Progenitor cell of endocrine pancreas (in vitro differentiated cells): Measurements from ENCODE around the gene TBCD. TPM values are rescaled to one million over a fixed set of nuclear protein-coding genes. Genes with fewer than 3 reads are reported as not detected.
A peak's percentile ranks its signal among the peaks of the same experiment; 100 is the strongest.

Source experiments
- DNase-seq: peaks from one replicate; pipeline ENCODE4 v3.0.0; 2021; ENCODE audit warnings: low spot score; ENCODE audit not compliant: unreplicated experiment
- H3K27ac Mint-ChIP-seq: 2 replicates; pipeline ENCODE4 v1.8.0; 2021; ENCODE audit warnings: mild to moderate bottlenecking, moderate library complexity, mixed read lengths
- H3K27me3 Mint-ChIP-seq: 2 replicates; pipeline ENCODE4 v1.8.0; 2021; ENCODE audit warnings: mixed read lengths
- H3K36me3 Mint-ChIP-seq: 2 replicates; pipeline ENCODE4 v1.8.0; 2022; ENCODE audit warnings: mixed read lengths; ENCODE audit not compliant: insufficient read depth
- H3K4me1 Mint-ChIP-seq: 2 replicates; pipeline ENCODE4 v1.8.0; 2021; ENCODE audit warnings: low read depth, mixed read lengths
- H3K4me3 Mint-ChIP-seq: 2 replicates; pipeline ENCODE4 v1.8.0; 2021; ENCODE audit warnings: low read depth, mild to moderate bottlenecking, moderate library complexity, mixed read lengths
- H3K9me3 Mint-ChIP-seq: 2 replicates; pipeline ENCODE4 v1.8.0; 2021; ENCODE audit warnings: low read depth, mixed read lengths
- total RNA-seq: library from RNA; stranded (reverse); gene quantifications from 2 replicates; pipeline ENCODE4 v1.2.1, GENCODE V29; 2021
- TF ChIP-seq, protein P1 (sequence below): fragments of 200-600 bp; sonication (generic); IDR thresholded peaks from one replicate; pipeline ENCODE4 v1.5.0; 2021; ENCODE audit warnings: antibody characterized with exemption, mild to moderate bottlenecking; ENCODE audit not compliant: unreplicated experiment

TBCD gene
- total RNA-seq, 1 donor from 2014 or later: 95.6 TPM

DNA sequence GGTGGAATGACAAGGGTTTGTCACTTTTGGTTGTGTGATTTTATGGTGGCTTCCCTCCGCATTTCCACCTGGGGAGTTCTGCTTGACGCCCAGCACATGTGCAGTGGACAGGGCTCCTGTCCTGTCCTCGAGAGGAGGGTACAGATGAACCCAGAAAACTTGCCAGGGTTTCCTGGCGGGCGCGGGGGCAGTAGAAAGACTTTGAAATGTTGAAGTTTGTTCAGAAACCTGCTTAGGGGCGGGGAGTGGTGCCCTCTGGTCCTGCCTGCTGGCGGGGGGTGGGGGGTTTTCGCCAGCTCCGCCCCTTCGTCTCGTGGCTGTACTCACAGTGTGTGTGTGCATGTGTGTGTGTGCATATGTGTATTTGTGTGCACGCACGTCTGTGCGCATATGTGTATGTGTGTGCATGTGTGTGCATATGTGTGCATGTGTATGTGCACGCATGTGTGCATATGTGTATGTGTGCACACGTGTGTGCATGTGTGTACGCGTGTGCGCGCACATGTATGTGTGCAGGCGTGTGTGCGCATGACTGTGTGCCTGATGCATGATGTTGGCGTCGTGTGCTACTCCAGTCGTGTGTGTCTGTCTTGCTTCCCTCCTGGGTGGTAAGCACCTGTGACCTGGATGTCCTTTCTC is 28.6 kb upstream of the TBCD start:
- Mint-ChIP-seq H3K36me3 (peaks cover 27% of the 10 kb centered on the region), H3K9me3 (no peaks in the 10 kb centered on the region), H3K4me1 (no peaks in the 10 kb centered on the region), H3K27ac (peak overlapping the region; percentile 62), H3K27me3 (no peaks in the 10 kb centered on the region), H3K4me3 (no peak overlapping the region)
- no peak for DNase-seq
- TF ChIP-seq, protein P1, sequence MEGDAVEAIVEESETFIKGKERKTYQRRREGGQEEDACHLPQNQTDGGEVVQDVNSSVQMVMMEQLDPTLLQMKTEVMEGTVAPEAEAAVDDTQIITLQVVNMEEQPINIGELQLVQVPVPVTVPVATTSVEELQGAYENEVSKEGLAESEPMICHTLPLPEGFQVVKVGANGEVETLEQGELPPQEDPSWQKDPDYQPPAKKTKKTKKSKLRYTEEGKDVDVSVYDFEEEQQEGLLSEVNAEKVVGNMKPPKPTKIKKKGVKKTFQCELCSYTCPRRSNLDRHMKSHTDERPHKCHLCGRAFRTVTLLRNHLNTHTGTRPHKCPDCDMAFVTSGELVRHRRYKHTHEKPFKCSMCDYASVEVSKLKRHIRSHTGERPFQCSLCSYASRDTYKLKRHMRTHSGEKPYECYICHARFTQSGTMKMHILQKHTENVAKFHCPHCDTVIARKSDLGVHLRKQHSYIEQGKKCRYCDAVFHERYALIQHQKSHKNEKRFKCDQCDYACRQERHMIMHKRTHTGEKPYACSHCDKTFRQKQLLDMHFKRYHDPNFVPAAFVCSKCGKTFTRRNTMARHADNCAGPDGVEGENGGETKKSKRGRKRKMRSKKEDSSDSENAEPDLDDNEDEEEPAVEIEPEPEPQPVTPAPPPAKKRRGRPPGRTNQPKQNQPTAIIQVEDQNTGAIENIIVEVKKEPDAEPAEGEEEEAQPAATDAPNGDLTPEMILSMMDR: no peak

- TF ChIP-seq, protein P1: no peak
- Mint-ChIP-seq H3K36me3 (peaks cover 27% of the 10 kb centered on the region), H3K27me3 (no peaks in the 10 kb centered on the region), H3K4me1 (peaks cover 4% of the 10 kb centered on the region), H3K9me3 (no peaks in the 10 kb centered on the region), H3K4me3 (no peak overlapping the region), H3K27ac (no peak overlapping the region)
- no peak for DNase-seq
Observed at GRCh38 chr17:82726427-82726826, 25.4 kb upstream of the TBCD start.

- no peak for DNase-seq
- Mint-ChIP-seq H3K9me3 (no peaks in the 10 kb centered on the region), H3K4me1 (peaks cover 4% of the 10 kb centered on the region), H3K27ac (peak overlapping the region; percentile 17), H3K27me3 (no peaks in the 10 kb centered on the region), H3K4me3 (no peak overlapping the region), H3K36me3 (peaks cover 22% of the 10 kb centered on the region)
- TF ChIP-seq, protein P1: no peak
Observed at GRCh38 chr17:82729479-82730260, 22.2 kb upstream of the TBCD start.

DNA sequence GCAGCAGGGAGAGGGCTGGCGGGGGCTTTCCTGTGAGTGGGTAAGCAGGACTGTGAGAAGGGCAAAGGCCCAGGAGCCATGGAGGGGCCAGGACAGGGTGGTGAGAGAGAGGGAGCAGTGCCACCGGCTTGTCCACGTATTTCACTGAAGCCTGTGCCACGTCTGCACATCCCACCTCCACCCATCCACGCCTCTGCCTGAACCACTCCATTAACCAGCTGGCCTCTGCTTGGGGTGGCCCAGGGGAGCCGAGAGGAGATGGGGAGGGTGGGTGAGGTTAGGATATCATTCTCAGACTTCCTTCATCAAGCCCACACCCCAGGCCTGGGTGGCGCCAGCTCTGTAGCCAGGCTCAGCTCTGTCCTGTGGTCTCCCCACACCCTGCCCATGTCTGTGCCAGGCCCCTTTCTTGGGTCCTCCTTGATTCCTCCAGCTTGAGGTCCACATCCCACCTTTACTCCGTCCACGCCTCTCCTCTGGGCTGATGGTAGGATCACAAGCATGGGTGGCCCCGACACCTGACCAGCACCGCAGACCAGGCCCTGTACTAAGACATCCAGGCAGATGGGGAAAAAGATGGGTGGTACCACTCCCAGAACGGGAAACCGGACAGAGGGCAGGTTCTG is 19.6 kb upstream of the TBCD start:
- no peak for DNase-seq
- Mint-ChIP-seq H3K36me3 (peaks cover 18% of the 10 kb centered on the region), H3K4me1 (peaks cover 11% of the 10 kb centered on the region), H3K9me3 (no peaks in the 10 kb centered on the region), H3K27ac (no peak overlapping the region), H3K27me3 (no peaks in the 10 kb centered on the region), H3K4me3 (no peak overlapping the region)
- TF ChIP-seq, protein P1: no peak
